Keratinocyte (primary cell): ENCODE data around the gene JOSD2. TPM values are rescaled to one million over a fixed set of nuclear protein-coding genes. Genes with fewer than 3 reads are reported as not detected.

Source experiments
- DNase-seq: peaks from one replicate; pipeline ENCODE4 v3.0.0-alpha.2; 2011; ENCODE audit warnings: low read depth, missing footprints, low spot score
- FAIRE-seq: peaks from 2 replicates; lab custom pipeline; 2011; peaks lifted over from hg19 to GRCh38; lab: Jason Lieb, UNC
- H2AFZ ChIP-seq: 2 replicates; pipeline ENCODE4 v1.6.0; 2012; ENCODE audit warnings: low read length, control low read depth, inconsistent platforms; ENCODE audit not compliant: control insufficient read depth
- H3K27ac ChIP-seq: 2 replicates; pipeline ENCODE4 v1.5.1; 2011; ENCODE audit warnings: low read length; ENCODE audit not compliant: control insufficient read depth, insufficient read depth
- H3K27me3 ChIP-seq: 3 replicates; pipeline ENCODE4 v1.6.0; 2011; ENCODE audit warnings: low read length; ENCODE audit not compliant: control insufficient read depth, insufficient read depth; ENCODE audit errors: extremely low read depth
- H3K36me3 ChIP-seq, 2 experiments: 2 replicates in 1 of 2; 3 replicates in 1 of 2; pipeline ENCODE4 v1.5.1; 2011; ENCODE audit warnings: low read length in 2 of 2, mild to moderate bottlenecking in 1 of 2; ENCODE audit not compliant: control insufficient read depth in 2 of 2, insufficient read depth in 2 of 2; ENCODE audit errors: extremely low read depth in 1 of 2
- H3K4me1 ChIP-seq: 3 replicates; pipeline ENCODE4 v1.5.1; 2011; ENCODE audit warnings: low read length; ENCODE audit not compliant: control insufficient read depth, insufficient read depth; ENCODE audit errors: extremely low read depth
- H3K4me2 ChIP-seq: 3 replicates; pipeline ENCODE4 v1.6.0; 2011; ENCODE audit warnings: low read depth, low read length; ENCODE audit not compliant: control insufficient read depth, insufficient read depth; ENCODE audit errors: extremely low read depth
- H3K4me3 ChIP-seq, 3 experiments: fragments of 200-600 bp in 1 of 3; sonication (generic) in 1 of 3; 2 replicates in 2 of 3; 3 replicates in 1 of 3; pipeline ENCODE4 v1.5.1; 2011 to 2016; ENCODE audit warnings: low read length in 3 of 3, mild to moderate bottlenecking in 3 of 3, control low read depth in 2 of 3, inconsistent platforms in 1 of 3, low read depth in 1 of 3, mixed read lengths in 1 of 3, mixed run types in 1 of 3, moderate library complexity in 1 of 3; ENCODE audit not compliant: control insufficient read depth in 2 of 3, insufficient read depth in 2 of 3; ENCODE audit errors: extremely low read depth in 1 of 3
- H3K79me2 ChIP-seq: 2 replicates; pipeline ENCODE4 v1.6.0; 2012; ENCODE audit warnings: low read length; ENCODE audit not compliant: control insufficient read depth, insufficient read depth
- H3K9ac ChIP-seq: 3 replicates; pipeline ENCODE4 v1.6.0; 2011; ENCODE audit warnings: low read length; ENCODE audit not compliant: control insufficient read depth, insufficient read depth; ENCODE audit errors: extremely low read depth
- H3K9me1 ChIP-seq: 3 replicates; pipeline ENCODE4 v1.6.0; 2011; ENCODE audit warnings: low read length; ENCODE audit not compliant: control insufficient read depth, insufficient read depth; ENCODE audit errors: extremely low read depth
- H3K9me3 ChIP-seq: 2 replicates; pipeline ENCODE4 v1.5.1; 2012; ENCODE audit warnings: low read depth, low read length; ENCODE audit not compliant: control insufficient read depth
- H4K20me1 ChIP-seq: 3 replicates; pipeline ENCODE4 v1.6.0; 2011; ENCODE audit warnings: low read length; ENCODE audit not compliant: control insufficient read depth, insufficient read depth; ENCODE audit errors: extremely low read depth
- CTCF ChIP-seq, 3 experiments: IDR thresholded peaks in 1 of 3; conservative IDR thresholded peaks in 1 of 3; optimal IDR thresholded peaks in 1 of 3; 2 replicates in 2 of 3; 3 replicates in 1 of 3; pipeline versions ENCODE3 to v1.5.1; 2011; ENCODE audit warnings: low read length in 3 of 3, mild to moderate bottlenecking in 3 of 3, moderate library complexity in 2 of 3, control low read depth in 1 of 3, inconsistent platforms in 1 of 3; ENCODE audit not compliant: insufficient read depth in 2 of 3; ENCODE audit errors: extremely low read depth in 1 of 3
- EZH2 ChIP-seq: IDR thresholded peaks from one replicate; pipeline ENCODE4 v1.6.1; 2012; ENCODE audit warnings: inconsistent platforms, mild to moderate bottlenecking, low read length, moderate library complexity
- dilution Hi-C: fragments of 300-500 bp; cut with MboI; formaldehyde crosslinking; loops from one replicate; pipeline ENCODE4 v1.7.0; 2020; ENCODE audit warnings: low sequenced_read_pairs; ENCODE audit not compliant: extremely low pct_ligation_motif_present
- polyA plus RNA-seq, 5 experiments: library from polyadenylated mRNA; depleted of rRNA in 3 of 5; stranded (reverse) in 3 of 5; stranded (forward) in 1 of 5; unstranded in 1 of 5; fragments of >200 nt; gene quantifications; 1 replicate in 1 of 5; 2 replicates in 3 of 5; 3 replicates in 1 of 5; pipeline versions ENCODE4 v1.2.1 to v1.2.3, GENCODE V29; 2011 to 2012; ENCODE audit warnings: missing spikeins in 2 of 5, low read depth in 1 of 5, low replicate concordance in 1 of 5

The JOSD2 gene
- polyA plus RNA-seq, 1 donor (not counting 4 experiments of a cell fraction or from before 2014, with no cell fraction given): 18.7 TPM

DNA sequence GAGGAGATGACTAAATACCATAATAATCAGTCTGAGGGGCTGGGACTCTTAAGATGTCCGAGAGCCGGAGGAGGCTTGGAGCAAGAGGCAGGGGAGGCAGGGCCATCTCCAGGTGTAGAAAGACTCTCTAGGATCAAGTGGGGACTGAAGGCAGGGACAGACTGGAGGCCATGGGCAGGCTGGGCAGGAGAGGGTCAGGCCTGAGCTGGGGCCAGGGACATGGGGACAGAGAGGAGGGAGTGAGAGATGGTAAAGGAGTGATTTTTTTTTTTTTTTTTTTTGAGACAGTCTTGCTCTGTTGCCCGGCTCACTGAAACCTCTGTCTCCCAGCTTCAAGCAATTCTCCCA is 2.2 kb downstream of the JOSD2 start:
- H3K4me2 ChIP-seq: no peak overlapping the region
- peaks cover 4% of the 10 kb centered on the region for H3K4me1 ChIP-seq
- dilution Hi-C loops: no loop called here
- H4K20me1 ChIP-seq: no peaks in the 10 kb centered on the region
- peaks cover 0 to 1% of the 10 kb centered on the region in 2 experiments for H3K36me3 ChIP-seq
- TF ChIP-seq EZH2 (no peak), CTCF (optimal IDR thresholded peaks at IDR 0.05 in 1 of 3, IDR thresholded peaks at IDR 0.05 in 1 of 3, conservative IDR thresholded peaks at IDR 0.05 in 1 of 3; ENCODE audit: extremely low read depth in 1 of 3, insufficient read depth in 2 of 3, low read length in 3 of 3) (no peak)
- FAIRE-seq: no peak
- H3K79me2 ChIP-seq: peaks cover 5% of the 10 kb centered on the region
- no peaks in the 10 kb centered on the region for H3K9me1 ChIP-seq
- H3K27ac ChIP-seq: no peak overlapping the region
- DNase-seq: no peak
- no peak overlapping the region for H3K9ac ChIP-seq
- no peaks in the 10 kb centered on the region for H3K9me3 ChIP-seq
- no peak overlapping the region for H2AFZ ChIP-seq
- no peaks in the 10 kb centered on the region for H3K27me3 ChIP-seq
- no peak overlapping the region for H3K4me3 ChIP-seq

DNA sequence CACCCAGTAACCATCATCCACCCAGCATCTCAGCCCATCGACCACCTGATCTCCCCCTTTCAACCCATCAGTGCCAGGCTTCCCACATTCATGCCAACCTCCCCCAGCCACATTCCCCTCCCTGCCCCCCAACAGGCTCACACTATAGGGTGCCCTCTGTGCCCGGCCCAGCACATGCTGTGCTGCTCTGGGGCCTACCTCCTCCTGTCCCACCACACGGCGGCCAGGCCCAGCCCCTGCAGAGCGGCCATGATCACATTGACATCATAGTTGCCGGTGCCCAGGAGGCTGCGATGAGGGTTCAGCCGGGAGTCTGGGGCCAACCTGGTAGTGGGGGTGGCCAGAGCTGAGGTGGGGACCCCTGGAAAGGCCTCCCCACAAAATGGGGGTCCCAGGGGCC is 3.6 kb downstream of the JOSD2 start:
- TF ChIP-seq EZH2 (no peak), CTCF (optimal IDR thresholded peaks at IDR 0.05 in 1 of 3, IDR thresholded peaks at IDR 0.05 in 1 of 3, conservative IDR thresholded peaks at IDR 0.05 in 1 of 3; ENCODE audit: extremely low read depth in 1 of 3, insufficient read depth in 2 of 3, low read length in 3 of 3) (no peak)
- Histone ChIP-seq H3K27ac (no peak overlapping the region), H3K4me1 (peaks cover 4% of the 10 kb centered on the region), H3K27me3 (no peaks in the 10 kb centered on the region), H3K36me3 (peaks cover 0 to 1% of the 10 kb centered on the region in 2 experiments), H3K9me3 (no peaks in the 10 kb centered on the region), H3K9me1 (no peaks in the 10 kb centered on the region), H3K79me2 (peaks cover 5% of the 10 kb centered on the region), H2AFZ (no peak overlapping the region), H3K9ac (no peak overlapping the region), H4K20me1 (no peaks in the 10 kb centered on the region), H3K4me2 (no peak overlapping the region), H3K4me3 (no peak overlapping the region)
- no peak for FAIRE-seq
- no peak for DNase-seq
- dilution Hi-C loops: no loop called here
